ENCODE measurements around the gene C13orf46. TPM values are rescaled to one million over a fixed set of nuclear protein-coding genes. Genes with fewer than 3 reads are reported as not detected.
"Not testable (repeated sequence)": the region's sequence is repeated elsewhere in the genome, so short reads cannot be mapped to it uniquely, and the experiment has no call there.

C13orf46 gene
- total RNA-seq, 2 experiments from 2014 or later, result 0.59 to 0.78 TPM

DNA sequence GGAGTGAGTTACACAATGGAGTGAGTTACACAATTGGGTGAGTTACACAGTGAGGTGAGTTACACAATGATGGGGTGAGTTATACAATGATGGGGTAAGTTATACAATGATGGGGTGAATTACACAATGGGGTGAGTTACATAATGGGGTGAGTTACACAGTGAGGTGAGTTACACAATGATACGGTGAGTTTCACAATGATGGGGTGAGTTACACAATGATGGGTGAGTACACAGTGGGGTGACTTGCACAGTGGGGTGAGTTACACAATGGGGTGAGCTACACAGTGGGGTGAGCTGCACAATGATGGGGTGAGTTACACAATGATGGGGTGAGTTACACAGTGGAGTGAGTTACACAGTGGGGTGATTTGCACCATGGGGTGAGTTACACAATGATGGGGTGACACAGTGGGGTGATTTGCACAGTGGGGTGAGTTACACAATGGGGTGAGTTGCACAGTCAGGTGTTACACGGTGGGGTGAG lies 57.5 kb downstream of the C13orf46 start:
- POLR2A ChIA-PET, result no interaction called here

DNA sequence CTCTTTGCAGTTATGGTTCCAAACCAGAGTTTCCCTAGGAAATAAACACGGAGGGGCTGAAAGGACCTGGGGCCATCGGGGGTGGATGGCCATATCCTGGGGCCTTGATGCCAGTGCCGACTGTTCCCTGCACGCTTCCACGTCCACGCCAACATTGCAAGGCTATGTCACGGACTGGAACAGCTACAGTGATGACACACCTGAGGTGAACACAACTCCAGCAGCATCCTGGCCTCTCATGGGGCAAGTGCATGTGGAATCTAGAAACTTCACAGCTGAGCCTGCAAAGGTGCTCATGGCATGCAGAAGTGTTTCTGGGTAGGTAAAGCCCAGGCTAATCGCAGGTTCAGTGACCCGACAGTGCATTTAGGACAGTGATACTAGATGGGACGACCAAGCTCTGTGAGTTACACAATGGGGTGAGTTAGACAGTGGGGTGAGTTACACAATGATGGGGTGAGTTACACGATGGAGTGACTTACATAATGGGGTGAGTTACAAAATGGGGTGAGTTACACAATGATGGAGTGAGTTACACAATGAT lies 58.0 kb downstream of the C13orf46 start:
- ChIA-PET CTCF (no interaction called here), POLR2A (no interaction called here)

More for the DNA sequence above, 57.5 kb downstream of the C13orf46 start:
- CTCF ChIA-PET, result interaction anchor here (0.7 kb wide), 1 partner anchor 312 kb away, joined by 3 read pairs; no protein-coding TSS in a partner anchor

DNA sequence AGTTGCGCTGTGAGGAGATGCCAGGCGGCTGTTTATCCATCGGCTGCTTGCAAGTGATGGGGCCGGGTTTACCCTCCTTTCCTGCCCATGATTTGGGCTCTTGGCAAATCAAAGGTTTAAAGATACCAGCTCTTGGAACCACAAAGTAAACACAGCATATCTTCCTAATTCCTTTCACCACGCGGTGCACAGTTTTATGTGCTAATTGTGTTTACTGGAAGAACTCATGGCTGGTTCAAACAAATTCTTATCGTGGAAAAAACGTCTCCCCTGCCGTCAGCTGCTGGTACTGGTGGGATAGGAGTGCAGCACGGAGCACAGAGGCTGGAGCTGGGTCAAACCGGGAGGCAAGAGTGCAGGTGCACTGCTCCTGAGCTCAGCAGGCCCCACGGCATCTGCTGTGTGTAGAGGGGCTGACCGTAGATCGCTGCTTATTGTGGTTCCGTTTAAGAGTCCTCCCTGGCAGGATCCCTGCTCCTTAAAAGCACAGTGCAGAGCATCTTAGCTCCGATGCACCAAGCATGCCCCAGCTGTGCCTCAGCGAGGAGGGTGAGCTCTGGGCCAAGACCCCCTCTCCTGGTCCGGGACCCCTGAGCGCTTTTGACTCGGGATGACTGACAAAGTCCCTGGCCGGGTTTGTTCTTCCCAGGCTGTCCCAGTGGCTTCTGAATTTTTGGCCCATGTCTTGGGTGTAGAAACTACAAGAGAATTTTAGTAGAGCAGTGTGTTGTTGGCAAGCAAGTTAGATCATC lies 58.7 kb downstream of the C13orf46 start:
- ChIA-PET POLR2A (no interaction called here), CTCF (no interaction called here)

DNA sequence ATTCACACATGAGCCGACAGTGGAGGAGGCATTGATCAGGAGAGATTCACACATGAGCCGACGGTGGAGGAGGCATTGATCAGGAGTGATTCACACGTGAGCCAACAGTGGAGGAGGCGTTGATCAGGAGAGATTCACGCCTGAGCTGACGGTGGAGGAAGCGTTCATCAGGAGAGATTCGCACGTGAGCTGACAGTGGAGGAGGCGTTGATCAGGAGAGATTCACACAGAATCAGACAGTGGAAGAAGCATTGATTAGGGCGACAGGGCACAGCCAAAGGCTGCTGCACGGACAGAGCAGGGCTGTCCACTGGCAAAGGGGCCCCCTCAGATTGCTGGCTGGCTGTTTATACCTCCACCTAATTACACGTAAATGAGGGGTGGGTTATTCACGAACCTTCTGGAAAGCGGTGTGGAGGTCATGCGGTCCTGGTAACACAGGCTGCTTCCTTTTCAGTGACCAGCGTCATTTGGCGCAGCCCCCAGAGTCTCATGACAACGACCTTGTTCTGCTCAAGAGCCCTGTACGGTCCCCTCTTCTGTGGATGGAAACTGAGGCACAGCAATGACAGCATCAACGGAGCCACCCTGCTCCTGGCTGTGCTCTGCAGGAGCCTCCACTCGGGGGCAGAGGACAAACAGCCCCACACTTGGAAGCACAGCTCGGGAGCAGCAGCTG lies 59.4 kb downstream of the C13orf46 start:
- ChIA-PET POLR2A (no interaction called here), CTCF (no interaction called here)

DNA sequence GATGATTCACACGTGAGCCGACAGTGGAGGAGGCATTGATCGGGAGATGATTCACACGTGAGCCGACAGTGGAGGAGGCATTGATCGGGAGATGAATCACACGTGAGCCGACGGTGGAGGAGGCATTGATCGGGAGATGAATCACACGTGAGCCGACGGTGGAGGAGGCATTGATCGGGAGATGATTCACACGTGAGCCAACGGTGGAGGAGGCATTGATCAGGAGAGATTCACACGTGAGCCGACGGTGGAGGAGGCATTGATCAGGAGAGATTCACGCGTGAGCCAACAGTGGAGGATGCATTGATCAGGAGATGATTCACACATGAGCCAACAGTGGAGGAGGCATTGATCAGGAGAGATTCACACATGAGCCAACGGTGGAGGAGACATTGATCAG lies 60.0 kb downstream of the C13orf46 start:
- CTCF ChIA-PET, result not testable (repeated sequence)

DNA sequence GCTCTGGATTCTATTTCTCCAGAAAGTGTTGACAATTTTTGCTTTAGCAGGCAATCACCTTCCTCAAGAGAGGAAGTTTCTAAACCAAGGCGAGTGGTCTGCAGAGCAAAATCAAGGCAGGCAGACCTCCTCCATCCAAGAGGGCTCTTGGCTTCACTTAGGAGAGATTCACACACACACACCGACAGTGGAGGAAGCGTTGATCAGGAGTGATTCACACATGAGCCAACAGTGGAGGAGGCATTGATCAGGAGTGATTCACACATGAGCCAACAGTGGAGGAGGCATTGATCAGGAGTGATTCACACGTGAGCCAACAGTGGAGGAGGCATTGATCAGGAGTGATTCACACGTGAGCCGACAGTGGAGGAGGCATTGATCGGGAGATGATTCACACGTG lies 60.5 kb downstream of the C13orf46 start:
- CTCF ChIA-PET, result not testable (repeated sequence)

More for the DNA sequence above, 60.0 kb downstream of the C13orf46 start:
- POLR2A ChIA-PET, result not testable (repeated sequence)

DNA sequence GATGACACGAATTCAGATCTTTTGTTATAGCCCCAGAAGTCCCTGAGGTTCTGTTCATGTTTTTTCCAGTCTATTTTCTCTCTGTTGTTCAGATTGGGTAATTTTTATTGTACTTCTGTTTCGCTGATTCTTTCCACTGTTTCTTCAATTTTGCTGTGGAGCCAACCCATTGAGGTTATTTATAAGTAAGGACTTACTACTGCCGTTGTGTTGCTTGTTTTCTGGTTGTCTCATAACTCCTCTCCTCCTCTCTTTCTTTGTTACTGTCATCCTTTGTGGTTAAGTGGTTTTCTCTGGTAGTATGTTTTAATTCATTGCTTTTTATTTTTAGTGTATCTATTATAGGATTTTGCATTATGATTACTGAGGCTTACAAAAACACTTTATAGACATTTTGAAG lies 61.3 kb downstream of the C13orf46 start:
- ChIA-PET POLR2A (no interaction called here), CTCF (no interaction called here)

More for the DNA sequence above, 60.5 kb downstream of the C13orf46 start:
- POLR2A ChIA-PET, result not testable (repeated sequence)

DNA sequence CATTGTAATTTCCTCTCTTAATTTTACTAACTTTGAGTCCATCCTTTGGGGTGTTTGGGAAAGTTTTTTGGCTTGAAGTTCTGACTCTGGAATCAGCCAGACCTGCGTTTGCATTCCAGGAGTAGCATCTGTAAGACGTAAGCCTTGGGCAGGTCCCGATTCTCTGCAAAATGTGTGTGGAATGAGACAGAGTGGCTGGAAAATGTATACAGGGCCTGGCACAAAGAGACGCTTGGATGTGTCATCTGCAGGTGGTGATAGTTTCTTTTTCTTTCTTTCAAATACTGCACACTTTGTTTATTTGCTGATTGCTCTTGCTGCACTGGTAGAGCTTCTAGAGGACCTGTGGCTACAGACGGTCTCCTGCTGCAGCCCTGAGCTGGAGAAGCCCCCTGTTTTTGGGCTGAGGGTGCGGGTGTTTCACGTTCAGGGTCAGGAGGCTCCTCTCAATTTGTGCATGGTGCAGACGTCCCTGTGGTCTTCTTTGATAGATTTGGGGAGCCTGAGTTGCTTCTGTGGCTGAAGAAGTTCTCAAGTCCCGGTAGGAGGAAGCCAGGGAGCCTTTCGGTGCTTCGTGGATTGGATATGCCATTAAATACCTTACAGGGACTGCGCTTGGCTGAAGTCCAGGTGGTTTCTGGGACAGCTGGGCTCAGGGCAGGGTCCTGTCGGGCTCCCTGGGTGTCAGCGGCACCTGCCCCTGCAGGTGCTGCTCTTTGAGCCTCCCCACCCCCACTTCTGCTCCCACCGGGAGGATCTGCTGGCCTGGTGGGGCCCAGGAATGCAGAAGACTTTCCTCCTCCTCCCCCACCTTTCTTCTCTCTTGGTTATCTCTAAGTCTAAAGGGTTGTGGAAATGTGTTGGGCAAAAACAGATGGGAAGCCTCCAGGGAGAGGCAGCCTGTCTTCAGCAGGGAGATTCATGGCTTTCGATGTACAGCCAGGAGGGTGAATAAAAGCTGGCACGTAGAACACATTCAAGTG lies 66.0 kb downstream of the C13orf46 start:
- CTCF ChIA-PET, result no interaction called here
- POLR2A ChIA-PET, result no interaction called here

DNA sequence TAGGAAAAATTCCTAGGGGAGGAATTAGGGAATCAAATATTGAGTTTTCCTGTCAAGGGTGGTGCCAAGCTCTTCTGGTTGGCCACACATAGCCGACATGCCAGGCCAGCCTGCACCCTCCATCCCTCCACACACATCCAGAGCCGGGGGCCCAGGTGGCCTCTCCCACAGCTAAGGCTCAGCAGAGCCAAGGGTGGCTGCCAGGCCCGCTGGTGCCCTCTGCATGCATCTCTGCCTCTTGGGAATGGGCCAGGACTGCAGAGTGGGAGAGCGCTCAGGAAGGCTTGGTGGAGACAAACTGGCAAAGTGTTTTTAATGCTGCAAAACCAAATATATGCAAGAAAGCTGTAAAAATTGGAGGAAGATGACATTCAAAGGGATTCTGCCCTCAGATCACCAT lies 67.3 kb downstream of the C13orf46 start:
- ChIA-PET POLR2A (no interaction called here), CTCF (no interaction called here)

DNA sequence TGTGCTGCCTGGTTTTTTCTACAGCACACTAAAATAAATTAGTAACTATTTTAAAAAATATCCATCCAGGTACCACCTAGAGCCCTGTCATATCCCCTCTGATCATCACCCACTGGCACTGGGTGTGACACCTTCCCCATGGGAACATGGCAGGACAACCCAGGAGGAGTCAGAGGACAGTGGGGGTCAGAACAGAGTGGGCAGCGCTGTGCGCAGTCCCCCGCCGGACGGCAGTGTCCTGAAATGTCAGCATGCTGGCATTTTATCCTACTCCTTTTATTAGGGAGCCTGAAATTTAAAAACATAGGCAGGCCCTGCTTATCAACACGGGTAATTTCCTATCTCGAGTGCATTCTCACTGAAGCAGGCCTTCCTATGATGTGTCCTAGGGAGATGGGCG lies 67.9 kb downstream of the C13orf46 start:
- ChIA-PET POLR2A (no interaction called here), CTCF (no interaction called here)

DNA sequence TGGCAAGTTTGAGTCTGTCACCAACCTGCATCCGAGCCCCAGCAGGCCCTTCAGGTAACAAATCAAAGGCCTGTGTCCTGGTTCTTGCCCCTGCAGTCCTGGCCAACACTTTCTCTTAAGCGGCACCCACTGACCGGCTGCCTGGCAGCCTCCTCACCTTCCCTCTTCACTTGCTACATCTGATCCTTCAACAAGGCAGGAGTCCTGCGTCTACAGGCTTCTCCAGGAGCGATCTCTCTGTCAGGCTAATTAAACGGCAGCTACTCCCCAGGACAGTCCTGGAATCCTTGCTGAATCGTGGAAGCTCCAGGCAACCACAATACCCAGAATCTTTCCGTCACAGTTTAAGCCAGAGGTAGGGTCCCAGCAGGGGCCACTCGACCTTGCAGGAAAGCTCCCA lies 68.9 kb downstream of the C13orf46 start:
- CTCF ChIA-PET, result no interaction called here
- POLR2A ChIA-PET, result no interaction called here

DNA sequence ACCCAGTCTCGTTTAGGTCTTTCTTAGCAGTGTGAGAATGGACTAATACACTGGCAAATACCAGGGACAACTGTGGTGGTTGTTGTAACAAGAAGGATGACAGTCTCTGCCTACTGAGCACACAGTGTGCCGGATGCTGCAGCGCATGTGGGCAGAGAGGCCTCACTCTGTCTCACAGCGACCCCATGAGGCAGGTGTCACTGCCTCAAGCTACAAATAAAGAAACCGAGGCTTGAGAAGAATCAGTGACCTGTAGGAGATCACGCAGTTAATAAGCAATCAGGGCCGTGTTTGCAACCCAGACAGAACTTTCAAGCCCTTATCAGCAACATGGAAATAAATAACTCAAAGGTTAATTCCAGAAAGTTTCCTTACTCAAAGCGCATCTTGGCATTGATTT lies 69.5 kb downstream of the C13orf46 start:
- ChIA-PET CTCF (no interaction called here), POLR2A (no interaction called here)

DNA sequence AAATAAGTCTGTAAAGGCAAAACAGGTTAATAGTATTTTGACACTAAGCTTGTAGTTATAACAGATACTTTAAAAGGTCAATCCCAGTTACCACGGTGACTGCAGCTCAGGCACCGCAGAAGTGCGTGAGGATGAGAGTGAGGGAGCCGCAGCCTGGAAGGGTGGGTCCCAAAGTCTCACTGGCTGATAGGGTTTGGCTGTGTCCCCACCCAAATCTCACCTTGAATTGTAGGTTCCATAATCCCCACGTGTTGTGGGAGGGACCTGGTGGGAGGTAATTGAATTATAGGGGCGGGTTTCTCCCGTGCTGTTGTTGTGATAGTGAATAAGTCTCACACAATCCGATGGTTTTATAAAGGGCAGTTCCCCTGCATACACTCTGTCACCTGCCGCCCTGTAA lies 70.0 kb downstream of the C13orf46 start:
- ChIA-PET CTCF (no interaction called here), POLR2A (no interaction called here)

Other genes starting within 250 kb of the C13orf46 start
- gene TMEM255B, start 214.8 kb downstream of the C13orf46 start, total RNA-seq, result under 1 TPM; 0.73 to 0.80 TPM
- gene GAS6, start 110.0 kb downstream of the C13orf46 start, total RNA-seq, result under 1 TPM in 1 of 2 experiments, not detected in 1; 0.17 TPM
- 10 to 100 TPM; 22.1 to 22.5 TPM for gene RASA3, start 158.5 kb upstream of the C13orf46 start, total RNA-seq
- not detected for gene CFAP97D2, start 205.2 kb upstream of the C13orf46 start, total RNA-seq

Data from activated CD8-positive, alpha-beta memory T cell treated with anti-CD3 and anti-CD28 coated beads for 36 hours (primary cell).